ENCODE results near the gene OR10H3. TPM values are rescaled to one million over a fixed set of nuclear protein-coding genes. Genes with fewer than 3 reads are reported as not detected.

The OR10H3 gene
- polyA plus RNA-seq, 1 of the 3 experiments (the other 2 are of a cell fraction): not detected

DNA sequence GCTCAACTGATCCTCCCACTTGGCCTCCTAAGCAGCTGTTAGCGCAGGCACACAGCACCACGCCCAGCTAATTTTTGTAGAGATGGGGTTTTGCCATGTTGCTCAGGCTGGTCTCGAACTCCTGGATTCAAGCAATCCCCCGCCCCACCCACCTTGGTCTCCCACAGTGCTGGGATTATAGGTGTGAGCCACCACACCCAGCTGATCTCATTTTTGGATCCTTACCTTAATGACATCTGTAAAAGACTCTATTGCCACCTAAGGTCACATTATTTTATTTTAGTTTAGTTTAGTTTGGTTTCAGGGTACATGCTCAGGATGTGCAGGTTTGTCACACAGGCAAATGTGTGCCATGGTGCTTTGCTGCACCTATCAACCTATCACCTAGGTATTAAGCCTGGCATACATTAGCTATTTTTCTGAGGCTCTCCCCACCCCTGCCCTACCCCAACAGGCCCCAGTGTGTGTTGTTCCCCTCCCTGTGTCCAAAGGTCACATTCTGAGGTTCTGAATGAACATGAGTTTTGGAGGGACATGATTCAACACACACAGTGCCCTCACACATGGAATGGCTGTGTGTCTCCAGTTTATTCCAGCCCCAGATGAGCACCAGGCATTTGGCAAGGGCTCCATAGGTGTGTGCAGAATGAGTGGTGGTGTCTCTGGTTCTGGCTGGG lies 50.9 kb downstream of the OR10H3 start:
- 6% methylated on average over 2 of the region's 4 CpGs for WGBS (ENCODE audit: low lambda C conversion rate)
- H3K4me2 ChIP-seq: no peak overlapping the region
- no peak overlapping the region for H3K4me3 ChIP-seq (ENCODE audit: low read depth in 2 of 2, low read length in 1 of 2)
- no peaks in the 10 kb centered on the region for H3K9me3 ChIP-seq
- H3K9ac ChIP-seq: no peak overlapping the region
- TF ChIP-seq FOSL2 (IDR thresholded peaks at IDR 0.05; ENCODE audit: borderline replicate concordance, low read depth) (no peak), ZBTB33 (IDR thresholded peaks at IDR 0.05; ENCODE audit: borderline replicate concordance, low read depth) (no peak), GATA2 (CRISPR knock-in tag; IDR thresholded peaks at IDR 0.05) (no peak), SIN3A (IDR thresholded peaks at IDR 0.05; ENCODE audit: borderline replicate concordance, low read depth, low read length) (no peak), ELF1 (IDR thresholded peaks at IDR 0.05) (no peak), FOXJ3 (CRISPR knock-in tag; IDR thresholded peaks at IDR 0.05) (no peak), TEAD4 (IDR thresholded peaks at IDR 0.05; ENCODE audit: borderline replicate concordance, insufficient read depth) (no peak), RXRA (IDR thresholded peaks at IDR 0.05; ENCODE audit: borderline replicate concordance, low read depth) (no peak), EZH2phosphoT487 (IDR thresholded peaks at IDR 0.05; ENCODE audit: borderline replicate concordance, low read depth) (no peak), IRF3 (IDR thresholded peaks at IDR 0.05; ENCODE audit: low read depth, low read length) (no peak), POLR2AphosphoS5 (IDR thresholded peaks at IDR 0.05; ENCODE audit: low read depth, low read length) (no peak), RCOR1 (IDR thresholded peaks at IDR 0.05; ENCODE audit: low read length) (no peak)
- TF ChIP-seq, protein P1, sequence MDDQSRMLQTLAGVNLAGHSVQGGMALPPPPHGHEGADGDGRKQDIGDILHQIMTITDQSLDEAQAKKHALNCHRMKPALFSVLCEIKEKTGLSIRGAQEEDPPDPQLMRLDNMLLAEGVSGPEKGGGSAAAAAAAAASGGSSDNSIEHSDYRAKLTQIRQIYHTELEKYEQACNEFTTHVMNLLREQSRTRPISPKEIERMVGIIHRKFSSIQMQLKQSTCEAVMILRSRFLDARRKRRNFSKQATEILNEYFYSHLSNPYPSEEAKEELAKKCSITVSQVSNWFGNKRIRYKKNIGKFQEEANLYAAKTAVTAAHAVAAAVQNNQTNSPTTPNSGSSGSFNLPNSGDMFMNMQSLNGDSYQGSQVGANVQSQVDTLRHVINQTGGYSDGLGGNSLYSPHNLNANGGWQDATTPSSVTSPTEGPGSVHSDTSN (IDR thresholded peaks at IDR 0.05): no peak
- ChIA-PET POLR2A (no interaction called here), CTCF (no interaction called here)
- DNase-seq: no peak
- no peaks in the 10 kb centered on the region for H3K36me3 ChIP-seq (replicated peaks in 1 of 2; ENCODE audit: control insufficient read depth in 1 of 2, insufficient read depth in 2 of 2, low read length in 1 of 2)
- H3K4me1 ChIP-seq (ENCODE audit: control insufficient read depth in 1 of 2, insufficient read depth in 2 of 2, low read depth in 1 of 2, low read length in 1 of 2): no peaks in the 10 kb centered on the region
- no peaks in the 10 kb centered on the region for H3K9me2 ChIP-seq
- H4K20me1 ChIP-seq (ENCODE audit: insufficient read depth): no peaks in the 10 kb centered on the region
- H3F3A ChIP-seq (replicated peaks; ENCODE audit: insufficient read depth): no peaks in the 10 kb centered on the region
- H2AFZ ChIP-seq (ENCODE audit: low read depth): no peak overlapping the region
- H3K27me3 ChIP-seq (ENCODE audit: insufficient read depth): no peaks in the 10 kb centered on the region
- H3K79me2 ChIP-seq (ENCODE audit: insufficient read depth): no peaks in the 10 kb centered on the region
- H3K27ac ChIP-seq (ENCODE audit: low read depth in 2 of 2, low read length in 1 of 2): no peak overlapping the region

GRCh38 chr19:15790096-15790495 lies 52.3 kb downstream of the OR10H3 start:
- no peak for DNase-seq
- Histone ChIP-seq H3K36me3 (replicated peaks in 1 of 2; ENCODE audit: control insufficient read depth in 1 of 2, insufficient read depth in 2 of 2, low read length in 1 of 2) (no peaks in the 10 kb centered on the region), H3K4me1 (ENCODE audit: control insufficient read depth in 1 of 2, insufficient read depth in 2 of 2, low read depth in 1 of 2, low read length in 1 of 2) (no peaks in the 10 kb centered on the region), H3K4me3 (ENCODE audit: low read depth in 2 of 2, low read length in 1 of 2) (no peak overlapping the region), H3K27ac (ENCODE audit: low read depth in 2 of 2, low read length in 1 of 2) (no peak overlapping the region), H3K9me2 (no peaks in the 10 kb centered on the region), H3K9ac (no peak overlapping the region), H3K79me2 (ENCODE audit: insufficient read depth) (no peaks in the 10 kb centered on the region), H3F3A (replicated peaks; ENCODE audit: insufficient read depth) (no peaks in the 10 kb centered on the region), H3K4me2 (no peak overlapping the region), H3K27me3 (ENCODE audit: insufficient read depth) (no peaks in the 10 kb centered on the region), H4K20me1 (ENCODE audit: insufficient read depth) (no peaks in the 10 kb centered on the region), H2AFZ (ENCODE audit: low read depth) (no peak overlapping the region), H3K9me3 (no peaks in the 10 kb centered on the region)
- POLR2A ChIA-PET: no interaction called here
- 5% methylated on average over 6 of the region's 6 CpGs for WGBS (ENCODE audit: low lambda C conversion rate)
- CTCF ChIA-PET: no interaction called here
- TF ChIP-seq FOXJ3 (CRISPR knock-in tag; IDR thresholded peaks at IDR 0.05): no peak
- no peak for TF ChIP-seq GATA2 (CRISPR knock-in tag; IDR thresholded peaks at IDR 0.05)
- TF ChIP-seq RFX5 (IDR thresholded peaks at IDR 0.05; ENCODE audit: low read length): no peak
- TF ChIP-seq ZBTB33 (IDR thresholded peaks at IDR 0.05; ENCODE audit: borderline replicate concordance, low read depth): no peak
- TF ChIP-seq TAF1 (IDR thresholded peaks at IDR 0.05; ENCODE audit: borderline replicate concordance, low read depth, low read length): no peak
- TF ChIP-seq, protein P1 (IDR thresholded peaks at IDR 0.05): no peak
- TF ChIP-seq RAD21 (IDR thresholded peaks at IDR 0.05; ENCODE audit: low read length): no peak
- no peak for TF ChIP-seq SIN3A (IDR thresholded peaks at IDR 0.05; ENCODE audit: borderline replicate concordance, low read depth, low read length)
- no peak for TF ChIP-seq GABPA (IDR thresholded peaks at IDR 0.05; ENCODE audit: low read depth)
- TF ChIP-seq EP300 (IDR thresholded peaks at IDR 0.05; ENCODE audit: borderline replicate concordance in 1 of 2, low read depth in 1 of 2, low read length in 1 of 2): no peak
- TF ChIP-seq FOXM1 (IDR thresholded peaks at IDR 0.05; ENCODE audit: low read depth): no peak
- no peak for TF ChIP-seq YY1 (IDR thresholded peaks at IDR 0.05; ENCODE audit: low read depth)

Measured in SK-N-SH (cell line).